ENCODE results near the gene SFRP4. TPM values are rescaled to one million over a fixed set of nuclear protein-coding genes. Genes with fewer than 3 reads are reported as not detected.

SFRP4 gene
- total RNA-seq, 1 experiment from 2014 or later: not detected

- H2AK5ac ChIP-seq (ENCODE audit: insufficient read length, low read length): no peak overlapping the region
- H2AFZ ChIP-seq (ENCODE audit: low read length): no peak overlapping the region
- no peak overlapping the region for H3K56ac ChIP-seq (ENCODE audit: insufficient read length, low read depth, low read length)
- H3K4me1 ChIP-seq (ENCODE audit: insufficient read depth, low read length): no peaks in the 10 kb centered on the region
- H3K27me3 ChIP-seq (ENCODE audit: insufficient read depth, low read length): no peaks in the 10 kb centered on the region
- no peak overlapping the region for H4K91ac ChIP-seq (ENCODE audit: insufficient read length, low read depth, low read length)
- H3K9me3 ChIP-seq (ENCODE audit: control insufficient read depth, low read depth, low read length): no peaks in the 10 kb centered on the region
- Mint-ChIP-seq H3K4me3 (no peak overlapping the region), H3K27ac (no peak overlapping the region; a peak in 1 of 7 replicates), H3K9me3 (peaks cover 0 to 2% of the 10 kb centered on the region in 2 experiments; a peak in 1 of 5 replicates), H3K27me3 (ENCODE audit: low read depth) (no peaks in the 10 kb centered on the region; the same call in none of the 2 replicates), H3K4me1 (0 out of 4 replicates have a peak, but pooled peaks cover 0 to 2% of the 10 kb centered on the region in 2 experiments), H3K36me3 (ENCODE audit: insufficient read depth in 1 of 3, low read depth in 3 of 3) (no peaks in the 10 kb centered on the region)
- no peaks in the 10 kb centered on the region for H3K79me1 ChIP-seq (ENCODE audit: insufficient read depth, low read depth, low read length, poor library complexity, severe bottlenecking)
- no peak overlapping the region for H2BK5ac ChIP-seq (ENCODE audit: insufficient read length, low read length)
- H3T11ph ChIP-seq (ENCODE audit: low read length): no peak overlapping the region
- no peaks in the 10 kb centered on the region for H3K79me2 ChIP-seq (ENCODE audit: insufficient read depth, low read length)
- H3K18ac ChIP-seq (ENCODE audit: insufficient read length, low read depth, low read length): no peak overlapping the region
- no peak overlapping the region for H3K14ac ChIP-seq (ENCODE audit: insufficient read depth, low read length)
- H2BK20ac ChIP-seq (ENCODE audit: low read depth, low read length, poor library complexity, severe bottlenecking): no peak overlapping the region
- H2BK12ac ChIP-seq (ENCODE audit: insufficient read length, low read depth, low read length): no peak overlapping the region
- no peak overlapping the region for H2BK15ac ChIP-seq (ENCODE audit: low read depth, low read length)
- no peaks in the 10 kb centered on the region for H4K20me1 ChIP-seq (ENCODE audit: control insufficient read depth, insufficient read depth, insufficient read length)
- H3K23me2 ChIP-seq (ENCODE audit: insufficient read length, low read depth, low read length, poor library complexity, severe bottlenecking): no peaks in the 10 kb centered on the region
- WGBS (ENCODE audit: extremely low coverage, insufficient read length, low lambda C conversion rate): no CpG with 5 or more reads among the region's 6 CpGs
- H3K9ac ChIP-seq (ENCODE audit: extremely low read depth, insufficient read length, low read length): no peak overlapping the region
- H4K5ac ChIP-seq (ENCODE audit: insufficient read length, low read depth, low read length): no peak overlapping the region
- H3K4ac ChIP-seq (ENCODE audit: low read depth, low read length): no peak overlapping the region
- no peak overlapping the region for H3K4me2 ChIP-seq (ENCODE audit: insufficient read depth, insufficient read length, low read length)
- DNase-seq: no peak
- no peak overlapping the region for H3K27ac ChIP-seq (ENCODE audit: insufficient read length, low read depth, low read length)
- no peak overlapping the region for H2BK120ac ChIP-seq (ENCODE audit: low read depth, low read length, poor library complexity, severe bottlenecking)
- peak; percentile 73 for TF ChIP-seq CTCF (conservative IDR thresholded peaks at IDR 0.05)
- no peak overlapping the region for H4K8ac ChIP-seq (replicated peaks; ENCODE audit: insufficient read length, low read depth, low read length)
- H3K23ac ChIP-seq (ENCODE audit: insufficient read length, low read depth, low read length): no peak overlapping the region
These were observed 15.3 kb downstream of the SFRP4 start for GRCh38 chr7:37901236-37901827.
